Measurements from ENCODE around the gene ISM1.
A peak's percentile ranks its signal among the peaks of the same experiment; 100 is the strongest.

The ISM1 gene

DNA sequence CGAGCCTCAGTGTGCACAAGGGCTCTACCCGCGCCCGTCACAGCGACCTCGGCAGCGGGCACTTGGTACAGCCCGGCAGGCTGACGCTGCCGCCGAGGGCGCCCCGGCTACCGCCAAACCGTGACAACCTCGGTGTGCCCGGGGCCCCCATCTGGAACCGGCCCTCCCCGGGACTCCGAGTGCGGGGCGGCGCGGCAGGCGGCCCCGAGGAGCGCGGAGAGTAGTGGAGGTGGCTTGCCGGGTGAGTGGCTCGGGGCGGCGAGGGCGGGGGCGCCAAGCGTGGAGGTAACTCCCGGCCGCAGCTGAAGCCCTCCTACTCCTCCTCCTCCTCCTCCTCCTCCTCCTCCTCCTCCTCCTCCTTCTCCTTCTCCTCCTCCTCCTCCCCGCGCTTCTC, at the start of gene ISM1:
Gene ISM1 (plus strand): TSS at position 371 of the 394 bp plus-strand sequence. CDS start 503 bp downstream, outside the sequence.
- DNase-seq = peak; percentile 6

DNA sequence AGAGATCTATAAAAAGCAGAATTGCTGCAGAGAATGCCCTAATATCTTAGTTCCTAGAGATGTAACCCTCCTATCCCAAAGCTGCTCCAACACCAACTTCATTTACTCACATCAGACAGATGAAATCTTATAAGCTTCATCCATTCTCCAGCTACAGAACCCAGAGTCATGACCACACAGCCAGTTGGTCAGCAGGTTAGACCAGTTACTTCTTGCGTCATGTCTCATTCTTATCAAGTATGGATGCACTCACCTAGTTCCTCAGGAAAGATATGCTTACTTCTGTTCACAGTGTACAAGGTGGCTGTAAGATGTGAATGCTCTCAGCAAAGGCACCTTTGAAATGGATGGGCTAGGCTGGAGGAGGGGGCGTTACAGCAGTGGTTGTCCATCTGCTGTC, 47.9 kb upstream of the ISM1 start:
- DNase-seq = no peak

DNA sequence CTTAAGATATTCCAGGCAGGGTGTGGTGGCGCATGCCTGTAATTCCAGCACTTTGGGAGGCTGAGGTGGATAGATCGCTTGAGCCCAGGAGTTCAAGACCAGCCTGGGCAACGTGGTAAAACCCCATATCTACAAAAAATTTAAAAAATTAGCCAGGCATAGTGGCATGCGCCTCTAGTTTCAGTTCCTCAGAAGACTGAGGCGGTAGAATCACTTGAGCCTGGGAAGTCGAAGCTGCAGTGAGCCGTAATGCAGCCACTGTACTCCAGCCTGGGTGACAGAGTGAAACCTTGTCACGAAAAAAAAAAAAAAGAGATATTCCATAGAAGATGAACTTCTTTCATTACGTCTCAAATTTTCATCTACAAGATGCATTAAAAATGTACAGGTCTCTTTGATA, 46.7 kb upstream of the ISM1 start:
- no peak for DNase-seq

DNA sequence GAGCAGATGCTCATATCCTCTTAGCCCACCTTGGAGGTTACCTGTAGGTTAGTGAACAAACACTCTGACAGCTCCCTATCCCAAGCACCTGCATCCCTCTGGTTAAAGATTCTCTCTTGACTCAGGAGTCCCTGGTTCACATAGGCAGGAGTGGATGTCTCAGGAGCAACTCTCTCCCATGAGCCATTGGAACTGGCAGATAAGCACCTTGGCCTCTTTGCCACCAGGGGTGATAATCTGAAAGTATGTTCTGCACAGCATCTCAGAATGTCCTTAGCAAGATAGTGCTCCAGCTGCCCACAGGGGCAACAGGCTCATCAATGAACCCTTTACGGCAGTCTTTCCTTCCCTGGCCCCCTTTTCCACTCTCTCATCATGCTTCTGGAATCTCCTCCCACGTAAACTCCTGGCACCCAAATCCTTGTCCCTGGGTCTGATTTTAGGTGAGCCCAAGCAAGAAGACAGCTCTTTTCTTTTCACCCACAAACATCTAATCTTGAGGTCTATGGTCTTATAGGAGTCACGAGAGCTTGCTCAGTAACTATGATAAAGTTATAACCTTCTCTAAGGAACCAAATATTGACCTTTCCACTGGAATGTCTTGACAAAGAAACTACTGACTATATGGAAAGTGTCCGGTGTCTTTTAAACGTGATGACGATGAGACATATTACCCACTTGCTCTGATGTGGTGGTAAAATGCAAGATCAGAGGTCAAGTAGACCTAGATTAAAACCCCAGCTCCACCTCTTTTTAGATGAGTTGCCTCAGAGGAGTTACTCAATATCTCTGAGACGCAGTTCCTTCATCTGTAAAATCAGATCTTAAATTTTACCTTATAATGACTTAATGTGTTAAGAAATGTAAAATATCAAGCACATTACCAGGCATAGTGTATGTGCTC, 39.8 kb upstream of the ISM1 start:
- no peak for DNase-seq

DNA sequence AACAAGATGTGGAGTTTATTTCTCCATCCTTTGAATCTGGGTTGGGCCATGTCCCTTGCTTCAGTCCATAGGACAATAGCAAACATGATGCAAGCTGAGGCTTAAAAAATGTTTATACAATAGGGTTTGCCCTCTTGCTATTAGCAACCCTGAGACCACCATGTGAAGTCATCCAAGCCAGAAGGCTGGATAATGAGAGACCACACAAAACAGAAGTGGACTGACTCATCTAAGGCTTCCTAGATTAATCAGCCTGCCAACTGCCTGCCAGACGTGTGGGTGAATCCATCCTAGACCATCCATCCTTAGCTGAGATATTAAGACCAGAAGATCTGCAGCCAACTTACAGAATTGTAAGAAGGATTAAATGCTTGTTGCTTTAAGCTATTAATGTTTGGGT, 38.1 kb upstream of the ISM1 start:
- DNase-seq = no peak

DNA sequence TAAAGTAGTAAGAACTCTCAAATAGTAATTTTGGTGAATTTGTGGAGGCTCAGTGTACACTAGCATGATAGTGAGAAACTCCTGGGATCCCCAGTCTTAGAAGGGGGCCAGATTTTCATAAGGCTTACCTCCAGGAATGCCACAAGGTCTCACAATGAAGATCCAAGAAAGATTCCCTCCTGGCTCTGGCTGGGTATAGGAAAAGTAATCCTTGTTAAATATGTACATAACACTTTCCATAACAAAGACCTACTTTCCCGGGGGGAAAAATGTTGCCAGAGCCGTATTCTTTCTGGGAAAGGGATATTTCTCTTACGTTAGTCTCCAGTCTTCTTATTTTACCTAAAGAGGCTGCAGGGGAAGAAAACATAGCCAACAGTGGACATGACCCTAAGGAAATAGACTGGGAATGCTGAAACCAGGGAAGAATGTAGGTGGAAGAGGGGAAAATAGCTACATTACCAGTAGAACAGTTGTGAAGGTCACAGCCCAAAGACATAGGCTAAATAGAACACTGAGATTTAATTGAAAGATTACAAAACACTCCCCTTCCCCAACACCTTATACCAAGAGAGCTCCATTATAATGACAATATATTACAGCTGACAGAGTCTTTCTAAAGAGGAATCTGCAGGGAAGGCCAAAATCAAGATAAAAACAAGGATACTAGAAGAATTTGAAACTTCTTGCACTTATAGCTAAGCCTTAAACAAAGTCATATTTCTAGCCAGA, 34.9 kb upstream of the ISM1 start:
- DNase-seq = no peak

DNA sequence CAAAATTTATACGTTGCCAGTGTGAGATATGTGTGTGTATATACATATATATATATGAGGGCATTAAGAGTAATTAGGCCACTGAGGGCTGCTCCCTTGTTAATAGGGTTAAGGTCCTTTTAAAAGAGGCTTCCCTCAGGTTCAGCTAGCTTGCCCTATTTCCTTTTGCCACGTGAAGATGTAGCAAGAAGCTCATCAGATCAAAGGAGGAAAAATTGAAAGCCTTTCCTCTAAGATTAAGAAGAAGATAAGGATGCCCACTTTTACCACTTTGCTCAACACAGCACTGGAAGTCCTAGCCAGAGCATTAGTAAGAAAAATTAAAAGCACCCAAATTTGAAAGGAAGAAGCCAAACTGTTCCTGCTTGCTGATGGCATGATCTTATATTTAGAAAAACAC, 33.2 kb upstream of the ISM1 start:
- no peak for DNase-seq

DNA sequence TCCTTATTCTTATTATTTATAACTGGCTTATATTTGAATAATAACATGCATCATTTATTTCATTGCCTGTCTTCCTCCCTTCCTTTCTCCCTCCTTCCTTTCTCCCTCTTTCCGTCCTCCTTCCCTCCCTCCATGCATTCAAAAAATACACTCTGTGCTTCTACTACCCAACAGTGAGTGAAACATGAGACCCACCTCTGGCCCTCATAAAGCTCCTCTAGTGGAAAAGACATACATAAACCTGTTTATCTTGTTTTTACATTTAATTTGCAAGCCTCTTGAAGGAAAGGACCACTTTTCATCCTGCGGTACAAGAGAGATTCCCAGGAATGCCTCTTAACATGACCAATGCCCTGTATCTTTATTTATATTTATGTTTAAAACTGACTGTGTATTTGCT, 21.8 kb upstream of the ISM1 start:
- DNase-seq = no peak

DNA sequence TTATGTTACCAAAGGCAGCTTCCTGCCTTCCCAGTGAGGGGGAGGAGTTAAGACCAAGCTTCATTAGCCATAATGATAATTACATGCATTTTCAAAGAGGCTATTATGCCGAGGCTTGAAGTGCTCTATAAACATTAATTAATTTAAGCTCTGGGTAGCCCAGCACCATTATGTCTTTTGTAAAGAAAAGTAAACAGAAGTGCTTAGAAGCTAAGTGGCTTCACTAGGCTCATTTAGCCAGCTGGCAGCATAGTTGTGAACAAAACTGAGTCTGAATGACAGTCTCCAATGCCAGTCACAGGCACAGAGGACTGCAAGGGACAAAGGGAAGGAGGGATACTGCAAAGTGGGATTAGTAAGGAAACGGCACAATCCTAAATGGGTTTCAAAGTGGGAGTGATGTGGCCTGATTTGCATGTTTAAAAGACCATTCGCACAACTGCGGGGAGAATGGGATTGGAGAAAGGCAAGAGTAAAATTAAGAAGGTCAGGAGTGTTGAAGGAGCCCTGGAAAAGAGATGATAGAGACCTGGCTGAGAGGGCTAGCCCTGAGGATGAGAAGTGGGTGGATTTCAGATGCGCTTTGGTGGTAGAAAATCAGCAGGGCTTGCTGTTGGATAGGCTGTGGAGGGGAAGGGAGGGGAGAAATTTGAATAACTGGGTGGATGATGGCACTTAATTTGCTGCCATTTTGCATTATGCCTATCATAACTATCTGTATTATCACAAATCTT, 20.1 kb upstream of the ISM1 start:
- DNase-seq = no peak

DNA sequence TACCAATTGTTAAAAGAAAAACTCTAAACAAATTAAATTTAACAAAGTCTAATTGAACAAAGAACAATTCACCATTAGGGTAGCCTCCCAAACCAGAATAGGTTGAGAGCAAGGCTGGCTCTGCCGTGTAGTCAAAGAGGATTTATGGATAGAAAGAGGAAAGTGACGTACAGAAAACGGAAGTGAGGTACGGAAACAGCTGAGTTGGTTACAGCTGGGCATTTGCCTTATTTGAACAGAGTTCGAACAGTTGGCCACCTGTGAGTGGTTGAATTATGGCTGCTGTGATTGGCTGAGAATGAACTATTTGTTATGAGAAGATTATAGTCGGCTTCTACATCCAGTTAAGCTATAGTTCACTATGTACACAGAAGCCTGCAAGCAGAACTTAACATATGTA, 18.5 kb upstream of the ISM1 start:
- DNase-seq = no peak

DNA sequence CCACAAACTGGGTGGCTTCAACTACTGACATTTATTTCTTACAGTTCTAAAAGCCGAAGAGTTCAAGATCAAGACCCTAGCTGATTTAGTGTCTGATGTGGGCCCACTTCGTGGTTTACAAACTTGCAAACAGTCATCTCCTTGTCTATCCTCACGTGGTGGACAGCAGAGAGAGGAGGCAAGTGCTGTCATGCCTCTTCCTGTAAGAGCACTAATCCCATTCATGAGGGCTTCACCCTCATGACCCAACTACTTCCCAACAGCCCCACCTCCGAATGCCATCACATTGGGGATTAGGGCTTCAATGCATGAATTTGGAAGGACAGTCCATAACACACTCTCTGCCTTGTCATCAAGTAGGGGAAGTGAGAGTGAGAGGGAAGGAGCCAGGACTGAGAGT, 15.6 kb upstream of the ISM1 start:
- no peak for DNase-seq

DNA sequence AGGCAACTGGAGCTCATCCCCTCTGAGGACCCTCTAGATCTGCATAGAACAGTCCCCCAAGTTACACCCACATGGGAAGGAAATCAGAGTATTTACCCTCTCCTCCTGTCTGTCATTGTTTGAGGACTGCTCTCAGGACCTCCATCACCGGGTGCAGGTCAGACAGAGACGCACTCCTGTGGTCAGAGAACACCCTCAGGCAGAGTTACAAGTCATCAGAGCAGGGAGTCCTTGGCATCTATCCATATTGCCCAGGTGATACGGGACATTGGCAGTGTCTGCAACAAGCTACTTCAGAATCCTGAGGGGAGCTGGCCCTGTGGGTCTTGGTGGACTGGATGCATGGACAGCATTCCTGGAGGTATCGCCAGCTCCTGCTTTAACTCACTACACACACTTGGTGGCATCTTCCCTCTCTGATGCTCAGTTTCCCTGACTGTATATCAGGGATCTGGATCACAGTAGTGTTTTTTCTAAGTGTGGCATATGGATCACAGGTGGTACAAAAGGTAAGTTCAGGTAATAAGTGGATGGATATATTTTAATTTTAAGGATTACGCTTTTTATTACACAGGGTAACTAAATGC, 15.1 kb upstream of the ISM1 start:
- DNase-seq = no peak

DNA sequence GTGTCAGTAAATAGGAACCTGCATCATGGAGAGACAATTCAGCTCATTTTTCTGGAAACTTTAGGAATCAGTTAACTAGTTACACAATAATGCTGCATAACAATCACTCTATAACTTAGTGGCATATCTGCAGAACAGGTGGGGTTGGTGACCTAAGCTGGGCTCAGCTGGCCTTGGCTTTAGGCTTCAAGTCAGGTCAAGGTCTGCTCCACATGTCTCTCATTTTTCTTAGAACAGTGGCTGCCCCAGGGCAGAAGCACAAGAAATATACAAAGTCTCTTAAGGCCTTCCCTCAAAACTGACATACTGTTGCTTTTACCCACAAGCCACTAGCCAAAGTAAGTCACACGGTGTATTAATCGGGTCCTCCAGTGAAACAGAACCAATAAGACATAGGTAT, 14.1 kb upstream of the ISM1 start:
- DNase-seq = no peak

DNA sequence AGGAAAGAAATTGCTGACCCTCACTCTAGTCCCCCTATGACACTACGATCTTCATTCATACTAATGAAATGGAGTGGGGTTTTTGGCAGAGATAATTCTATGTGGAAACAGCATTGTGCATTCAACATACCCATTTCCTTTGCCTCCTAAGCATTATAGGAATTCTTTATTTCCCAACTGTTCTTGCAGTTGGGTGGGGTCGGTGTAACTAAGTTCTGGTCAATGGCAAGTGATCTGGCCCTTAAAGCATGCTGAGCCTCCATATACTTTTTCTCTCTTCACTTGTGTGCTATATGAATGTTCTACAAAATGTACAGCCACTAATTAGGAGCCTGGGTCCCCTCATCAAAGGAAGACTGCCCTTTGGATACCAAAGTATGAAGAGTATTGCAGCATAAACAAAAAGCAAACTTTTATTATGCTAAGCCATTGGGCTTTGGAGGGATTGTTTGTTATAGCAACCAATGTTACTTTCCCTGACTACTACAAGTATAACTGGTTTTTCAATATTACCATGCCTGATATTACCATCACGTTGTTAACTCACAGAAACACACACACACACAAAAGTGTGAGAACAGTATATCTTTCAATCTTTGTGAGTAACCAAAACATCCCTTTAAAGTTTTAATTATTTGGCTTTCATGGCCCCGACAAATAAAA, 9.0 kb upstream of the ISM1 start:
- no peak for DNase-seq

DNA sequence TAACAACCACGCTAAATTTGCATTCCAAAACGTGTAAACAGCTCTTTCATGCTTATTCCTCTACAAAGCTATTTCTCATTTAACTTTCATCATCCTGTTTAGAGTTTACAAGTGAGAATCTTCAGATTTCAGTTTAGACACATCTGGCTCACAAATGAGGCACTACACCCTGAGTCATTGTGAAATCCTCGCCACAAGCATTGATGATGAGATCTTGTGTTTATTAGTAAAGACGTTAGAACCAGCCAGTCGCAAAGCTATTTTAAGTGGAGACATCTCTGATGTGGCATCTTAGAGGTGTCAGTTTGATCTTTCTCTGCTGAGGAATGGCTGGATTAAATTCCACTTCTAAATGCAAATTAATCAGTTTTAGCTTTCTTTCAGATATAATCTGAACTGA, 8.3 kb upstream of the ISM1 start:
- no peak for DNase-seq

DNA sequence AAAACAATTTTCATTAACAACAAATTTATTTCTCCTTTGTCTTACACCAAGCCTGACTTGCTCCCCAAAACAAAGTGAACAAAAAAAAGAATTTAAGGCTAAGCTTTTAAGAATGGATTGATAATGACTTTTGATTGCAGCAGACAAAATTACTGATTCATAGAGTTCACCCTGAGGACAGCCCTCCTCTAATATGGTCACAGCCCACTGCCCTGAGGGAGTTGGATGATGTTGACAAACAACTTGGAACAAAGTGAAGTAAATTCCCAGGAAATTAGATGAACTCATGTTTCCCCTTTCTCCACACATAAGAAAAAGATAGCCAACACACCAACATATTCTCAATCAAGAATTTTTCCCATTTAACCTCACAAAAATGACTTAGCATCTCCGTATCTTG, 7.7 kb upstream of the ISM1 start:
- no peak for DNase-seq

DNA sequence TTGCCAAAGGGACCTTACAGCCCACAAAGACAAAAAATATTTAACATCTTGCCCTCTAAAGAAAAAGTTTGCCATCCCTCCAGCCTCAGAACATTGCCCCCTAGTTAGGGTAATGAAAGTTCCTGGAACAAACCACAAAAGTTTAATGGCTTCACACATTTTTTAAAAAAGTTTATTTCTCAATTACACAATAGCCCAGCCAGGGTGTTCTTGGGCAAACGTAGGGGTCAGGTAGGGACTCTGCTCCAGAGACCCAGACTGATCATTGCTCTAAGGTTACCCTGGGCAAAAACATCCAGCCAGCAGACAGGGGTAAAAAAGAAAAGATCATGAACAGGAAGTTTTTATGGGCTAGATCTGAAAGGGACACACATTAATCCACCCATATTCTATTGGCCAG, 4.5 kb upstream of the ISM1 start:
- DNase-seq = no peak

DNA sequence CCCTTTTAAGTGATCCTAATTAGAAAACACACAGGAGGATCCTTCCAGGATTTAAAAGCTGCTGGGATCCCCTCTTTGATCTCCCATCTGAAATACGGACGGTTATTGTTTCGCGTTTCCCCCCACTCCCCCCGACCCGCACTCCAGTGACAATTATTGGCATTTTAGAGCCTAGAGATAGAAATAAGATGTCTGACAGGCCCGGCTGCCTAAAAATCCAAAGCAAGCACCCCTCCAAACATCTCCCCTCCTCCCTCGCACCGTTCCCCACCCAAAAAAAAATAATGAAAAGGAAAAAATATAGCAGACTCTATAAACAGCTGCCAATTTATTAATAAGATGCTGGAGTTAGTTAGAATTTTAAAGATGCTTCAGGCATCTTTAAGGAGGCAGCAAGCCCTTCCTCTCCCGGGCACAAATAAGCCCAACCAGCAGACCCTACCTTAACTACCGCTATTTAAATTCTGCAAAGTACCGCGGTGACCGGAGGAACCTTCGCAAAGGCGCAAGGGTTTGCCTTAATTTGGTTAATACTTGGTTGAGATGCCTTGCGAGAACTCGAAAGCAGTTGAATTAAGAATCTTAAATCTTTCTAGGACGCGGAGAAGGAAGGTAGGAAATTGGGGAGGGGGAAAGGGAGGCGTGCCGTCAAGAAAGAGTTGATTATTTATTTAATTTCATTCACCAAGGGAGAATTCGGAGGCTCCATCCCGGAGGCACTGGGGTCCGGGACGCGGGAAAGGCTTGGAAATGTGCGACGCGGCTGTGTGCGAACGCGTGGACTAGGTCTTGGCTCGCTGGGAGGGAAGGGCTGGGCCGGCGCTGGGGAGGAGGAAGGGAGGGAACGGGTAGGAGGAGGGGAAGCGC, 1.5 kb upstream of the ISM1 start:
- no peak for DNase-seq

DNA sequence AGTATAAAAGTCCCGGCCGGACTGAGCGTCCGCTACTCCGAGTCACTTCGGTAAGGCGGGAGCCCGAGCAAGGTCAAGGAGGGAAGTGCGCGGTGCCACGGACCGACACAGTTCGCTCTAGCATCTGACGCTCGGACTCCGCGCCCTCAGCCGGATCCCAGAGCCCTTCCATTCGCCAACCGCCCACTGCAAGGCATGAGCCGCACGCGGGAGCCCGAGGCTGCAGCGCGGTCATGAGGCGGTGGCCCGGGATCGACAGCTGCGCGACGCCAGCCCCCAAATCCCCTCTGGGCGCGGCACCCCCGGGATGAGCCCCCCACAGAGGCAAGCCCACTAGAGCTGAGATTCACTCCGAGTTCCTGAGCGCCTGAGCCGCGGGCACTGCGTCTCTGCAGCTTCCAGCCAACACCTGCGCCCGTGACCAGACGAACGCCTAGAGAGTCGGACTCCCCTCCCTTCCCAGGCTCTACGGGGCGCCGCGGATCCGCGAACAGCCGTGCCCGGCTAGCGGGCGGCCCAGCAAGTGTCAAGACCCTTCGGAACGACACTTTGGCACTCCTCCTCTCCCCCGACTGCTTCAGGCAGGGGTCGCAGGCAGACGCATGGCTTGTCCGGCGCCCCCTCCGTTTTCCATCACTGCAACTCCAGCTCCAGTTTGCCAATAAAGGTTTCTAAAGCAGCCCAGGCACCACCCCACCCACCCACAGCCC, 725 bp upstream of the ISM1 start:
- DNase-seq = no peak

DNA sequence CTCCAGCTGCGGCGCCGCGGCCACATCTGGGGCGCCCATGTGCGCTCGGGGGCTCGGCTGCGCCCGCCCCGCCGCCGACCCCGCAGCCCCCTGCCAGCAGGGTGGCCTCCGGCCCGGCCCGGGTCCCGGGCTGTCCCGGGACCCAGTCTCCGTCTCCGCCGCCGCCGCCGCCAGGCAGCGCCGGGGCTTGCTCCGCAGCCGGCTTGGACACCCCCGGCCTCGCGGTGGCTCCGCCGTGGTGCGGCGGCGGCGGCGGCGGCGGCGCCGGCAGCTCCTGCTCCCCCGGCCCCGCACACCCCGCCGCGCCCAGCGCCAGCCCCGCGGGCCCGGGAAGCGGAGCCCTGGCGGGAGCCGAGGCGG, 219 bp downstream of the ISM1 start:
- no peak for DNase-seq

DNA sequence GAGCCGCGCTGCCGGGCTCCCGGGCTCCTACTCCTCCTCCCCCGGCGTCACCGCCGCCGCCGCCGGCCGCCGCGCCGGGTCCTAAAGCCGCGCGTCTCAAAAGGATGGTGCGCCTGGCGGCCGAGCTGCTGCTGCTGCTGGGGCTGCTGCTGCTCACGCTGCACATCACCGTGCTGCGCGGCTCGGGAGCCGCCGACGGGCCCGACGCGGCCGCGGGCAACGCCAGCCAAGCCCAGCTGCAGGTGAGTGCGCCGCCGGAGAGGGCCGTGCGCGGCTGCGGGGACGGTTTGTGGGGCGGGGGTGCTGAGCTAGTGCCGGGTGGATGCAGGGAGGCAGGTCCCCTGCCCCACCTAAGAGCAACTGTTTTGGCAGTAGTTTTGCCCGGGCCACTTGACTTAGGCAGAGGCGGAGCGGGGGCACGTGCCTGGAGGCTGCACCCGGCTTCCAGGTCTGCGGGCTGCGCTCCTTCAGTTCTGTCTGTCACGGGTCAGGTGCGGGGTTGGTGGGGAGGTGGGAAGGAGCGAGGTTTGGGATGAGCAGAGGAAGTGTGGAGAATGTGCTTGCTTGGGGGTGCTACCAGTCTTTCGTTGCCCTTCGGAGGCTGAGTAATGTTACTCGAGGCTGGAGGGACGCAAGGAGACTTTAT, 722 bp downstream of the ISM1 start:
- DNase-seq = peak; percentile 42

Measured in T1000 (cell line).